H7 (cell line): ENCODE results near the gene KRT39. TPM values are rescaled to one million over a fixed set of nuclear protein-coding genes. Genes with fewer than 3 reads are reported as not detected.

ENCODE experiments used
- DNase-seq: peaks from one replicate; pipeline ENCODE4 v3.0.0; 2012
- H3K27me3 ChIP-seq: 2 replicates; pipeline ENCODE4 v1.6.0; 2011; ENCODE audit warnings: mild to moderate bottlenecking, low read length; ENCODE audit not compliant: control insufficient read depth, insufficient read depth
- H3K36me3 ChIP-seq: replicated peaks from 2 replicates; pipeline ENCODE4 v1.5.1; 2011; ENCODE audit warnings: low read length; ENCODE audit not compliant: control insufficient read depth, insufficient read depth
- H3K4me3 ChIP-seq: 2 replicates; pipeline ENCODE4 v1.5.1; 2011; ENCODE audit warnings: low read depth, mild to moderate bottlenecking, control low read depth, low read length, moderate library complexity; ENCODE audit not compliant: insufficient read depth
- total RNA-seq: library from RNA; depleted of rRNA; stranded (reverse); fragments of >200 nt; shearing (Covaris generic); gene quantifications from 2 replicates; pipeline ENCODE4 v1.2.3, GENCODE V29; 2014

KRT39 gene
- total RNA-seq, 1 experiment from 2014 or later: not detected

- DNase-seq: no peak
- H3K36me3 ChIP-seq: no peaks in the 10 kb centered on the region
- H3K4me3 ChIP-seq: no peak overlapping the region
- H3K27me3 ChIP-seq: no peaks in the 10 kb centered on the region
These were observed 30.1 kb upstream of the KRT39 start for GRCh38 chr17:40996829-40997228.

- no peak for DNase-seq
- H3K4me3 ChIP-seq: no peak overlapping the region
- no peaks in the 10 kb centered on the region for H3K36me3 ChIP-seq
- H3K27me3 ChIP-seq: no peaks in the 10 kb centered on the region
These were observed 28.4 kb upstream of the KRT39 start for GRCh38 chr17:40995116-40995515.

- DNase-seq: no peak
- Histone ChIP-seq H3K36me3 (no peaks in the 10 kb centered on the region), H3K27me3 (no peaks in the 10 kb centered on the region), H3K4me3 (no peak within 1 kb of the TSS)
These were observed 27.1 kb upstream of the KRT39 start, which contains the start of gene KRTAP3-3 for GRCh38 chr17:40993839-40994238. Gene KRTAP3-3, minus strand, starts transcription at chr17:40994164. Its CDS starts 67 bp downstream, at chr17:40994097.

GRCh38 chr17:40993084-40993483 lies 26.3 kb upstream of the KRT39 start:
- Histone ChIP-seq H3K27me3 (no peaks in the 10 kb centered on the region), H3K4me3 (no peak overlapping the region), H3K36me3 (no peaks in the 10 kb centered on the region)
- DNase-seq: no peak

GRCh38 chr17:40992666-40993065 lies 25.9 kb upstream of the KRT39 start:
- no peak for DNase-seq
- no peaks in the 10 kb centered on the region for H3K27me3 ChIP-seq

GRCh38 chr17:40986920-40987319 lies 20.2 kb upstream of the KRT39 start:
- Histone ChIP-seq H3K36me3 (no peaks in the 10 kb centered on the region), H3K4me3 (no peak overlapping the region), H3K27me3 (no peaks in the 10 kb centered on the region)
- no peak for DNase-seq

More at GRCh38 chr17:40992666-40993065, 25.9 kb upstream of the KRT39 start:
- Histone ChIP-seq H3K4me3 (no peak overlapping the region), H3K36me3 (no peaks in the 10 kb centered on the region)

- Histone ChIP-seq H3K27me3 (no peaks in the 10 kb centered on the region), H3K4me3 (no peak within 1 kb of the TSS), H3K36me3 (no peaks in the 10 kb centered on the region)
- no peak for DNase-seq
These were observed 17.5 kb upstream of the KRT39 start, which contains the start of gene KRT40 for GRCh38 chr17:40984226-40984625. Gene KRT40, minus strand, starts transcription at chr17:40984326. Its CDS starts 53 bp downstream, at chr17:40984273.

- DNase-seq: no peak
- Histone ChIP-seq H3K27me3 (no peaks in the 10 kb centered on the region), H3K4me3 (no peak overlapping the region), H3K36me3 (no peaks in the 10 kb centered on the region)
These were observed 14.4 kb upstream of the KRT39 start for GRCh38 chr17:40981115-40981514.

GRCh38 chr17:40980596-40980995 lies 13.8 kb upstream of the KRT39 start:
- H3K27me3 ChIP-seq: no peaks in the 10 kb centered on the region
- no peak for DNase-seq
- H3K4me3 ChIP-seq: no peak overlapping the region
- H3K36me3 ChIP-seq: no peaks in the 10 kb centered on the region

GRCh38 chr17:40980117-40980516 lies 13.4 kb upstream of the KRT39 start:
- Histone ChIP-seq H3K27me3 (no peaks in the 10 kb centered on the region), H3K4me3 (no peak overlapping the region), H3K36me3 (no peaks in the 10 kb centered on the region)
- DNase-seq: peak; percentile 35

GRCh38 chr17:40978575-40979151 lies 11.9 kb upstream of the KRT39 start:
- Histone ChIP-seq H3K27me3 (no peaks in the 10 kb centered on the region), H3K4me3 (no peak overlapping the region), H3K36me3 (no peaks in the 10 kb centered on the region)
- DNase-seq: no peak

- Histone ChIP-seq H3K36me3 (no peaks in the 10 kb centered on the region), H3K4me3 (no peak overlapping the region), H3K27me3 (no peaks in the 10 kb centered on the region)
- no peak for DNase-seq
These were observed 8.8 kb upstream of the KRT39 start for GRCh38 chr17:40975516-40975915.

- Histone ChIP-seq H3K27me3 (no peaks in the 10 kb centered on the region), H3K36me3 (no peaks in the 10 kb centered on the region), H3K4me3 (no peak overlapping the region)
- DNase-seq: no peak
These were observed 7.6 kb upstream of the KRT39 start for GRCh38 chr17:40974366-40974765.

- Histone ChIP-seq H3K36me3 (no peaks in the 10 kb centered on the region), H3K4me3 (no peak overlapping the region), H3K27me3 (no peaks in the 10 kb centered on the region)
- DNase-seq: no peak
These were observed 834 bp upstream of the KRT39 start for GRCh38 chr17:40967582-40967981.

- Histone ChIP-seq H3K27me3 (no peaks in the 10 kb centered on the region), H3K4me3 (no peak overlapping the region), H3K36me3 (no peaks in the 10 kb centered on the region)
- DNase-seq: peak; percentile 30
These were observed 2.9 kb downstream of the KRT39 start for GRCh38 chr17:40963838-40964237.
